Panc1 (cell line): ENCODE data around the gene GLTP.
A peak's percentile ranks its signal among the peaks of the same experiment; 100 is the strongest.

ENCODE experiments used
- CTCF ChIP-seq: fragments of 450-650 bp; IDR thresholded peaks from 2 replicates; pipeline ENCODE4 v1.5.1; 2017; ENCODE audit warnings: mild to moderate bottlenecking
- POLR2AphosphoS5 ChIP-seq: IDR thresholded peaks from 2 replicates; pipeline ENCODE4 v1.6.1; 2012; ENCODE audit warnings: mild to moderate bottlenecking, low read depth, low read length, moderate library complexity

GRCh38 chr12:109927622-109928021 is 47.3 kb upstream of the GLTP start:
- TF ChIP-seq CTCF (peak; percentile 88), POLR2AphosphoS5 (no peak)
